Kidney epithelial cell (primary cell): Measurements from ENCODE around the gene DOCK10. TPM values are rescaled to one million over a fixed set of nuclear protein-coding genes. Genes with fewer than 3 reads are reported as not detected.
"Not testable (repeated sequence)": the region's sequence is repeated elsewhere in the genome, so short reads cannot be mapped to it uniquely, and the experiment has no call there.

Experiments used
- DNase-seq: peaks from one replicate; pipeline ENCODE4 v3.0.0-alpha.2; 2010; ENCODE audit warnings: low read depth
- H3K27me3 ChIP-seq: 2 replicates; pipeline ENCODE4 v1.6.0; 2011; ENCODE audit warnings: low read length; ENCODE audit not compliant: control insufficient read depth, insufficient read depth
- H3K36me3 ChIP-seq: 2 replicates; pipeline ENCODE4 v1.5.1; 2011; ENCODE audit warnings: low read length; ENCODE audit not compliant: control insufficient read depth, insufficient read depth
- H3K4me3 ChIP-seq: 2 replicates; pipeline ENCODE4 v1.5.1; 2011; ENCODE audit warnings: low read depth, mild to moderate bottlenecking, control low read depth, low read length
- total RNA-seq: library from RNA; depleted of rRNA; stranded (reverse); fragments of >200 nt; gene quantifications from 2 replicates; pipeline ENCODE4 v1.2.3, GENCODE V29; 2015
- TF ChIP-seq, protein P1 (sequence below): IDR thresholded peaks from 2 replicates; pipeline ENCODE4 v1.5.1; 2011; ENCODE audit warnings: mild to moderate bottlenecking, moderate library complexity, low read length, control low read depth, inconsistent platforms; ENCODE audit not compliant: insufficient read depth, poor library complexity, severe bottlenecking

DOCK10 gene
- total RNA-seq, 1 donor from 2014 or later = 5.0 TPM

DNA sequence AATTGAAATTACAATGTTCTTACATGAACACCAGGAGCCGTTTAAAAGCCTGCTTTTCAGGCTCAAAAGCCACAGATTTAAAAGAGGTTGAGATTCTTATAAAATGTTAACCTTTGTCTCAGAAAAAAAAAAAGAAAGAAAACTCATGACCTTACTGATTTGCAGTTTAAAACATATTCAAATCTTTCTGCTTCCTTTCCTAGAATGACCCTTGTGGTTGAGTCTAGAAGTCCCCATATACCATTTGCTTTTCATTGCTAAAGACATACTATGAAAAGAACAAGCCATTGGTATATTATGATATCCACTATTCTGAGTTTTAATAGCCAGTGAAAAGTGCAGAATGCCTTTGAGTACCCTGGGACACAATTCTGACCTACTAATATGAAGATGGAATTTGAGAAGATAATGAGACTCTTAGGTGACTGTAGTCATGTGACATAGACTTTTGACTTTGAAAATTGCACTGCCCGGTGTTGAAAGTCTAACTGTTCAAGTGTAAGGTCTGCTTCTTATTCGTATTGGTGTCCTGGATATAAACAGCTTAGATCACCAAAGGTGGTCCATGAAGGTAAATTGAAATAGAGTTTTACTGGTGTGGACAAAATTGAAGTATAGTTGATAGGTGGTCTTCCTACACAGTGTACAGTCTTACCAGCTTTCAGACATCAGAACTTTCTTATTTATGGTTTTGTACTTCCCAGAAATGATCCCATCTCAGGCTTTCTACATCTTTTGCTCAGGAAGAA lies 117.0 kb downstream of the DOCK10 start:
- no peak for DNase-seq
- H3K36me3 ChIP-seq = no peaks in the 10 kb centered on the region
- no peaks in the 10 kb centered on the region for H3K27me3 ChIP-seq
- no peak overlapping the region for H3K4me3 ChIP-seq
- TF ChIP-seq, protein P1, sequence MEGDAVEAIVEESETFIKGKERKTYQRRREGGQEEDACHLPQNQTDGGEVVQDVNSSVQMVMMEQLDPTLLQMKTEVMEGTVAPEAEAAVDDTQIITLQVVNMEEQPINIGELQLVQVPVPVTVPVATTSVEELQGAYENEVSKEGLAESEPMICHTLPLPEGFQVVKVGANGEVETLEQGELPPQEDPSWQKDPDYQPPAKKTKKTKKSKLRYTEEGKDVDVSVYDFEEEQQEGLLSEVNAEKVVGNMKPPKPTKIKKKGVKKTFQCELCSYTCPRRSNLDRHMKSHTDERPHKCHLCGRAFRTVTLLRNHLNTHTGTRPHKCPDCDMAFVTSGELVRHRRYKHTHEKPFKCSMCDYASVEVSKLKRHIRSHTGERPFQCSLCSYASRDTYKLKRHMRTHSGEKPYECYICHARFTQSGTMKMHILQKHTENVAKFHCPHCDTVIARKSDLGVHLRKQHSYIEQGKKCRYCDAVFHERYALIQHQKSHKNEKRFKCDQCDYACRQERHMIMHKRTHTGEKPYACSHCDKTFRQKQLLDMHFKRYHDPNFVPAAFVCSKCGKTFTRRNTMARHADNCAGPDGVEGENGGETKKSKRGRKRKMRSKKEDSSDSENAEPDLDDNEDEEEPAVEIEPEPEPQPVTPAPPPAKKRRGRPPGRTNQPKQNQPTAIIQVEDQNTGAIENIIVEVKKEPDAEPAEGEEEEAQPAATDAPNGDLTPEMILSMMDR = no peak

DNA sequence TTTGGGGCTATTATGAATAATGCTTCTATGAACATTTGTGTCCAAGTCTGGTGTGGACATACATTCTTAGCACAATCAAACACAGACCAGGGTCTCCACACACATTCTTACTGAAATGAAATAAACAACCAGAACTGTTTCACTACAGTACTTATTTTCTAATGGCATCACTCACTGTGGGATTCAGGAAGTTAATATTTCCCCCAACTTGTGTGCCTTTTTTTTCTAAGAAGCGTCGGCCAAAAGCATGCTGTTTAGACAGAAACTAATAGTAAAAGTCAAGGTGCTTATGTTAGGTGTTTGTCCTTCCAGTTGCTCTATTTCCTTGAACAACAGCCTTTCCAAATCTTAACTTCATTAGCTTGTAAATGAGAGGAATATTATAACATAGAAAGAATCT lies 117.6 kb downstream of the DOCK10 start:
- DNase-seq = no peak
- Histone ChIP-seq H3K36me3 (no peaks in the 10 kb centered on the region), H3K27me3 (no peaks in the 10 kb centered on the region), H3K4me3 (no peak overlapping the region)
- TF ChIP-seq, protein P1 = no peak

DNA sequence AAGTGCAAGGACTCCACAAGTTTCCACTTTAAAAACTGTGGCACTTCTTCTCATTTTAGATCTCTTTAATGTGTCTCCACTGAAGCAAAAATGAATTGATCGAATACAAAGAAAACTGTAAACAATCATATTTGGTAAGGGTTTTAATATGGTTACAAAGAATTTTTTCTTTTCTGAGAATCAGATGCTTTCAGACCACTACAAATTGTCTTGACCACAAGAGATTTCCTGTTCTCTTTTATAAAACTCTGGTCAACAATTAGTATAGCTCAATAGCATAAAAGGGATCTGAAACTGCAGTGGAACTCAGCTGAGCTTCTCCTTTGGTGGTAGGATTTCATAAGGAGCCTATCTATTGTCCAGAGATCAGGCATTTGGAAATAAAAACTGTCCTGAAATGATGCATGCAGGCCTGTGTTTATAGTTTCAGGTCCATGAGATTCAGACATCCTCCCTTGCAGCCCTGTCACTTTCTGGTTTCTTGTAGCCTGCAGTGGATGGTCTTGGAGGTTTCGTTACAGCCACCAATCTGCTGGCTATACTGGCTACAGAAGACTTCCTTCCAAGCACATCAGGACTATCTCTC lies 120.0 kb downstream of the DOCK10 start:
- no peak for DNase-seq

DNA sequence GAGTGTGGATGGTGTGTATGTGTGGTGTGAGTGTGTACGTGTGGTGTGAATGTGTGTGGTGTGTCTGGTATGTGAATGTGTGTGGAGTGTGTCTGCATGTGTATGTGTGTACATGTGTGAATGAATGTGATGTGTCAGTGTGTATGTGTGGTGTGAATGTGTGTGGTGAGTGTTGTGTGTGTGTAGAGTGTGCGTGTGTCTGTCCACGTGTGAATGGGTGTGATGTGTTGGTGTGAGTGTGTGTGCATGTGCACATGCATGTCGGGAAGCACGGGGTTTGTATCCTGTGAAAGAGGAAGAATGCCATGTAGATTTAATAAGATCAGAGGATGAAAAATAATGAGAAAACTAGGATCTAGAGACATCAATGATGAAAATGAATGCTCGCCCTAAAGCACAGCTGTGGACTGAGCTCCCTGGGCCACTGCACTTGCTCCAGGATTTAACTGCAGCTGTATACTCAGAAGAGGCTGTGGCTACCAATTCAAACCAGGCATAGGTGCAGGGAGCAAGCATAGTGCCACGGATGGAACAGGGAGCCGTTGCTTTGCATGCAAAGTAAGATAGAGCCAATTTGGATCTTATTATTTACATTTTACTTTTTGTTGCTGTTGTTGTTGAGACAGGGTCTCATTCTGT lies 122.7 kb downstream of the DOCK10 start:
- TF ChIP-seq, protein P1 = no peak
- no peaks in the 10 kb centered on the region for H3K27me3 ChIP-seq
- no peaks in the 10 kb centered on the region for H3K36me3 ChIP-seq
- DNase-seq = no peak
- no peak overlapping the region for H3K4me3 ChIP-seq

More for the DNA sequence above, 120.0 kb downstream of the DOCK10 start:
- H3K36me3 ChIP-seq = no peaks in the 10 kb centered on the region
- H3K27me3 ChIP-seq = no peaks in the 10 kb centered on the region
- no peak overlapping the region for H3K4me3 ChIP-seq
- TF ChIP-seq, protein P1 = no peak

DNA sequence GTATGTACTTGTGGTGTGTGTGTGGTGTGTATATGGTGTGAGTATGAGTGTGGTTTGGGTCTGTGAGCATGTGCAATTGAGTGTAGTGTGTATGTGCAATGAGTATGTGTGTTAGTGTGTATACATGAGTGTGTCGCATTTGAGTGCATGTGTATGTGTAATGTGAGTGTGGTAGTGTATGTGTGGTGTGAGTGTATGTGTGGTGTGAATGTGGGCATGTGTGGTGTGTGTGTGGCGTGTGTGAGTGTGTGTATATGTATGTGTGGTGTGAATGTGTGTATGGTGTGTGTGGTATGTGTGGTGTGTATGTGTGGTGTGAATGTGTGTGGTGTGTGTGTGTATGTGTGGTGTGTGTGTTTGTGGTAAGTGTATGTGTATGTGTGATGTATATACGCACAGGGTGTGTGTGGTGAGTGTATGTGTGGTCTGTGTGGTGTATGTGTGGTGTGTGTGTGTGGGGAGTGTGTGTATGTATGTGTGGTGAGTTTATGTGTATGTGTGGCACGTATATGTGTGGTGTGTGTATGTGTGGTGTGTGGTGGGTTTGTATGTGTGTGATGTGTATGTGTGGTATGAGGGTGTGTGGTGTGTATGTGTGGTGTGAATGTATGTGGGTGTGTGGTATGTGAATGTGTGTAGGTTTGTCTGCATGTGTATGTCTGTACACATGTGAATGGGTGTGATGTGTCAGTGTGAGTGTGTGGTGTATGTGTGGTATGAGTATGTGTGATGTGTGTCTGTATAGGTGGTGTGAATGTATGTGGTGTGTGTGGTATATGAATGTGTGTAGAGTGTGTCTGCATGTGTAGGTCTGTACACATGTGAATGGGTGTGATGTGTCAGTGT lies 123.4 kb downstream of the DOCK10 start:
- Histone ChIP-seq H3K36me3 (no peaks in the 10 kb centered on the region), H3K27me3 (no peaks in the 10 kb centered on the region), H3K4me3 (no peak overlapping the region)
- no peak for DNase-seq
- TF ChIP-seq, protein P1 = no peak

DNA sequence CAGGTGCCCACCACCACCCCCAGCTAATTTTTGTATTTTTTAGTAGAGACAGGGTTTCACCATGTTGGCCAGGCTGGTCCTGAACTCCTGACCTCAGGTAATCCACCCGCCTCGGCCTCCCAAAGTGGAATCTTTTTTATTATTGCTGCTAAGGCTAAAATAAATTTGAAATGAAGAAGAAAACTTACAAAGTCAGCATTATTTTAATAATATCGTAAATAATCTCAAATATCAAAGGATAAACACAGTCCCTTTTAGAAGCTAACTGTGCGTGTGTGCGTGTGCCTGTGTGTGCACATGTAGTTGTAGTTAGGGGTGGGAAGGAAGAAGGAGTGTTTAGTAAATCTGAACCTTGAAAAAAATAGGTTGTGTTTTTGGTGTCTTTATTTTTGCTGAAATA lies 125.0 kb downstream of the DOCK10 start:
- not testable (repeated sequence) for H3K4me3 ChIP-seq, H3K36me3 ChIP-seq, DNase-seq, H3K27me3 ChIP-seq
